ENCODE data around the gene RRAD.

The RRAD gene

GRCh38 chr16:66918355-66918754 is 7.0 kb downstream of the RRAD start:
- DNase-seq, result no peak

GRCh38 chr16:66917741-66918140 is 7.6 kb downstream of the RRAD start:
- DNase-seq, result no peak

GRCh38 chr16:66916518-66916917 is 8.8 kb downstream of the RRAD start:
- no peak for DNase-seq

GRCh38 chr16:66915041-66915440 is 10.3 kb downstream of the RRAD start:
- DNase-seq, result no peak

- no peak for DNase-seq
Measured at GRCh38 chr16:66914541-66914940, 10.8 kb downstream of the RRAD start.

- no peak for DNase-seq
Measured at GRCh38 chr16:66913711-66914110, 11.6 kb downstream of the RRAD start.

- no peak for DNase-seq
Measured at GRCh38 chr16:66913081-66913480, 12.3 kb downstream of the RRAD start.

GRCh38 chr16:66911801-66912200 is 13.5 kb downstream of the RRAD start:
- no peak for DNase-seq

GRCh38 chr16:66911112-66911511 is 14.2 kb downstream of the RRAD start:
- no peak for DNase-seq

GRCh38 chr16:66910175-66910940 is 15.0 kb downstream of the RRAD start:
- DNase-seq, result no peak

- no peak for DNase-seq
Measured at GRCh38 chr16:66908762-66909559, 16.4 kb downstream of the RRAD start.

GRCh38 chr16:66908116-66908515 is 17.2 kb downstream of the RRAD start:
- DNase-seq, result no peak

- no peak for DNase-seq
Measured at GRCh38 chr16:66906916-66907836, 18.2 kb downstream of the RRAD start.

GRCh38 chr16:66905633-66906539 is 19.4 kb downstream of the RRAD start:
- DNase-seq, result peak in 1 of 56 donors; percentile 44

- DNase-seq, result no peak
Measured at GRCh38 chr16:66904846-66905632, 20.3 kb downstream of the RRAD start.

GRCh38 chr16:66904428-66904845 is 20.9 kb downstream of the RRAD start:
- DNase-seq, result peak in 1 of 56 donors; percentile 26

GRCh38 chr16:66903544-66904427 is 21.5 kb downstream of the RRAD start:
- no peak for DNase-seq
